Measurements from ENCODE around the gene HARBI1.
A peak's percentile ranks its signal among the peaks of the same experiment; 100 is the strongest.

The HARBI1 gene

GRCh38 chr11:46616551-46617133 is 385 bp downstream of the HARBI1 start:
- peak overlapping the region; percentile 84 for H3K4me3 ChIP-seq (ENCODE audit: low read length)
- no peak for TF ChIP-seq ZNF274 (IDR thresholded peaks at IDR 0.05; ENCODE audit: low read depth, low read length)

- no peak overlapping the region for H3K4me3 ChIP-seq (ENCODE audit: low read length)
These were observed 1.3 kb downstream of the HARBI1 start for GRCh38 chr11:46615756-46616155.

GRCh38 chr11:46612326-46612725 is 4.7 kb downstream of the HARBI1 start:
- no peak for TF ChIP-seq ZNF274 (IDR thresholded peaks at IDR 0.05; ENCODE audit: low read depth, low read length)
- no peak overlapping the region for H3K4me3 ChIP-seq (ENCODE audit: low read length)

More at GRCh38 chr11:46615756-46616155, 1.3 kb downstream of the HARBI1 start:
- TF ChIP-seq ZNF274 (IDR thresholded peaks at IDR 0.05; ENCODE audit: low read depth, low read length): no peak

GRCh38 chr11:46611526-46612304 is 5.3 kb downstream of the HARBI1 start:
- TF ChIP-seq ZNF274 (IDR thresholded peaks at IDR 0.05; ENCODE audit: low read depth, low read length): no peak
- H3K4me3 ChIP-seq (ENCODE audit: low read length): no peak overlapping the region

- no peak for TF ChIP-seq ZNF274 (IDR thresholded peaks at IDR 0.05; ENCODE audit: low read depth, low read length)
- no peak overlapping the region for H3K4me3 ChIP-seq (ENCODE audit: low read length)
These were observed 7.6 kb downstream of the HARBI1 start for GRCh38 chr11:46609386-46609785.

GRCh38 chr11:46607516-46607915 is 9.5 kb downstream of the HARBI1 start:
- no peak overlapping the region for H3K4me3 ChIP-seq (ENCODE audit: low read length)
- TF ChIP-seq ZNF274 (IDR thresholded peaks at IDR 0.05; ENCODE audit: low read depth, low read length): no peak

GRCh38 chr11:46604796-46605195 is 12.2 kb downstream of the HARBI1 start:
- H3K4me3 ChIP-seq (ENCODE audit: low read length): no peak overlapping the region
- TF ChIP-seq ZNF274 (IDR thresholded peaks at IDR 0.05; ENCODE audit: low read depth, low read length): no peak

- no peak overlapping the region for H3K4me3 ChIP-seq (ENCODE audit: low read length)
- no peak for TF ChIP-seq ZNF274 (IDR thresholded peaks at IDR 0.05; ENCODE audit: low read depth, low read length)
These were observed 13.2 kb downstream of the HARBI1 start for GRCh38 chr11:46603704-46604308.

- no peak for TF ChIP-seq ZNF274 (IDR thresholded peaks at IDR 0.05; ENCODE audit: low read depth, low read length)
- no peak overlapping the region for H3K4me3 ChIP-seq (ENCODE audit: low read length)
These were observed 15.9 kb downstream of the HARBI1 start for GRCh38 chr11:46601129-46601528.

GRCh38 chr11:46600194-46600960 is 16.6 kb downstream of the HARBI1 start:
- TF ChIP-seq ZNF274 (IDR thresholded peaks at IDR 0.05; ENCODE audit: low read depth, low read length): no peak
- no peak overlapping the region for H3K4me3 ChIP-seq (ENCODE audit: low read length)

GRCh38 chr11:46599340-46600193 is 17.5 kb downstream of the HARBI1 start:
- no peak overlapping the region for H3K4me3 ChIP-seq (ENCODE audit: low read length)
- no peak for TF ChIP-seq ZNF274 (IDR thresholded peaks at IDR 0.05; ENCODE audit: low read depth, low read length)

GRCh38 chr11:46597609-46598219 is 19.3 kb downstream of the HARBI1 start:
- TF ChIP-seq ZNF274 (IDR thresholded peaks at IDR 0.05; ENCODE audit: low read depth, low read length): no peak
- H3K4me3 ChIP-seq (ENCODE audit: low read length): no peak overlapping the region

GRCh38 chr11:46597155-46597554 is 19.9 kb downstream of the HARBI1 start:
- TF ChIP-seq ZNF274 (IDR thresholded peaks at IDR 0.05; ENCODE audit: low read depth, low read length): no peak
- H3K4me3 ChIP-seq (ENCODE audit: low read length): no peak overlapping the region
